Measurements from ENCODE around the gene DDA1. TPM values are rescaled to one million over a fixed set of nuclear protein-coding genes. Genes with fewer than 3 reads are reported as not detected.

DDA1 gene
- total RNA-seq, 1 donor from 2014 or later: 31.1 TPM

- H3K27ac Mint-ChIP-seq: no peak overlapping the region
- no peak for TF ChIP-seq CTCF (IDR thresholded peaks at IDR 0.05)
- peaks cover 8% of the 10 kb centered on the region for H3K4me1 Mint-ChIP-seq
- intact Hi-C loops (cut with micrococcal nuclease): no loop called here
- H3K36me3 Mint-ChIP-seq (ENCODE audit: low read depth): peaks cover 30% of the 10 kb centered on the region
- no peak for DNase-seq
- no peak for ATAC-seq (ENCODE audit: low read depth)
- H3K27me3 Mint-ChIP-seq: no peaks in the 10 kb centered on the region
- no peaks in the 10 kb centered on the region for H3K9me3 Mint-ChIP-seq
- ChIA-PET CTCF (no interaction called here), POLR2A (interaction anchor here (0.7 kb wide), 1 partner anchor 1992 kb away, joined by 6 read pairs; no protein-coding TSS in a partner anchor)
- no peak overlapping the region for H3K4me3 Mint-ChIP-seq
Measured at GRCh38 chr19:17323300-17323963, 14.1 kb downstream of the DDA1 start.

- Mint-ChIP-seq H3K4me3 (no peak overlapping the region), H3K27ac (no peak overlapping the region), H3K4me1 (peaks cover 9% of the 10 kb centered on the region), H3K27me3 (no peaks in the 10 kb centered on the region), H3K9me3 (no peaks in the 10 kb centered on the region), H3K36me3 (ENCODE audit: low read depth) (peaks cover 30% of the 10 kb centered on the region)
- no peak for TF ChIP-seq CTCF (IDR thresholded peaks at IDR 0.05)
- CTCF ChIA-PET: no interaction called here
- intact Hi-C loops (cut with micrococcal nuclease): no loop called here
- ATAC-seq (ENCODE audit: low read depth) (no peak), DNase-seq (no peak)
- POLR2A ChIA-PET: no interaction called here
Measured at GRCh38 chr19:17323964-17324332, 14.6 kb downstream of the DDA1 start.

GRCh38 chr19:17324357-17325114 lies 15.2 kb downstream of the DDA1 start:
- intact Hi-C loops (cut with micrococcal nuclease): no loop called here
- DNase-seq (no peak), ATAC-seq (ENCODE audit: low read depth) (no peak)
- Mint-ChIP-seq H3K4me3 (no peak overlapping the region), H3K4me1 (peaks cover 13% of the 10 kb centered on the region), H3K27me3 (no peaks in the 10 kb centered on the region), H3K27ac (no peak overlapping the region), H3K9me3 (no peaks in the 10 kb centered on the region), H3K36me3 (ENCODE audit: low read depth) (peaks cover 25% of the 10 kb centered on the region)
- CTCF ChIA-PET: no interaction called here
- no peak for TF ChIP-seq CTCF (IDR thresholded peaks at IDR 0.05)
- POLR2A ChIA-PET: interaction anchor here (0.6 to 2.0 kb wide), 2 partner anchors 9 to 1238 kb away, joined by 3 to 4 read pairs; no protein-coding TSS in a partner anchor

- no peak for TF ChIP-seq CTCF (IDR thresholded peaks at IDR 0.05)
- H3K36me3 Mint-ChIP-seq (ENCODE audit: low read depth): peaks cover 19% of the 10 kb centered on the region
- intact Hi-C loops (cut with micrococcal nuclease): no loop called here
- ChIA-PET POLR2A (interaction anchor here (0.6 to 2.0 kb wide), 2 partner anchors 8 to 1238 kb away, joined by 3 to 4 read pairs; no protein-coding TSS in a partner anchor), CTCF (no interaction called here)
- DNase-seq (no peak), ATAC-seq (ENCODE audit: low read depth) (no peak)
- H3K9me3 Mint-ChIP-seq: no peaks in the 10 kb centered on the region
- peaks cover 16% of the 10 kb centered on the region for H3K4me1 Mint-ChIP-seq
- no peak overlapping the region for H3K27ac Mint-ChIP-seq
- H3K4me3 Mint-ChIP-seq: no peak overlapping the region
- H3K27me3 Mint-ChIP-seq: no peaks in the 10 kb centered on the region
Measured at GRCh38 chr19:17325133-17325532, 15.8 kb downstream of the DDA1 start.

GRCh38 chr19:17325881-17326594 lies 16.7 kb downstream of the DDA1 start:
- Mint-ChIP-seq H3K36me3 (ENCODE audit: low read depth) (peaks cover 10% of the 10 kb centered on the region), H3K4me1 (peaks cover 18% of the 10 kb centered on the region), H3K4me3 (no peak overlapping the region), H3K27ac (no peak overlapping the region), H3K9me3 (no peaks in the 10 kb centered on the region), H3K27me3 (peaks cover 6% of the 10 kb centered on the region)
- ChIA-PET POLR2A (interaction anchor here (0.7 to 3.5 kb wide), 4 partner anchors 7 to 34 kb away, joined by 3 to 24 read pairs (median 4); partner anchors contain the start of gene DDA1), CTCF (no interaction called here)
- ATAC-seq (ENCODE audit: low read depth): no peak
- no peak for DNase-seq
- TF ChIP-seq CTCF (IDR thresholded peaks at IDR 0.05): no peak
- intact Hi-C loops (cut with micrococcal nuclease): no loop called here
